GM18867 (cell line): ENCODE data around the gene OGA.

ENCODE experiments used
- ATAC-seq: cut with Tn5 transposase; IDR thresholded peaks from one replicate; pipeline ENCODE4 v1.9.1; 2021; ENCODE audit warnings: mild to moderate bottlenecking, moderate library complexity; ENCODE audit not compliant: unreplicated experiment

Gene OGA

GRCh38 chr10:101776161-101776817 is 42.0 kb downstream of the OGA start:
- no peak for ATAC-seq

- ATAC-seq = no peak
These were observed 42.7 kb downstream of the OGA start, which contains the start of gene FGF8 for GRCh38 chr10:101775273-101776160. FGF8 (minus strand) TSS chr10:101776114; CDS start chr10:101775900, 214 bp downstream.

GRCh38 chr10:101774589-101775272 is 43.5 kb downstream of the OGA start:
- ATAC-seq = no peak

- no peak for ATAC-seq
These were observed 44.2 kb downstream of the OGA start for GRCh38 chr10:101773923-101774588.

GRCh38 chr10:101772895-101773761 is 45.1 kb downstream of the OGA start:
- ATAC-seq = no peak

GRCh38 chr10:101772017-101772894 is 46.0 kb downstream of the OGA start:
- ATAC-seq = no peak

- ATAC-seq = no peak
These were observed 46.9 kb downstream of the OGA start for GRCh38 chr10:101771380-101771779.

- ATAC-seq = no peak
These were observed 47.7 kb downstream of the OGA start for GRCh38 chr10:101770331-101771215.

- no peak for ATAC-seq
These were observed 48.6 kb downstream of the OGA start for GRCh38 chr10:101769541-101770180.

GRCh38 chr10:101768791-101769170 is 49.5 kb downstream of the OGA start:
- ATAC-seq = no peak

GRCh38 chr10:101767966-101768790 is 50.1 kb downstream of the OGA start:
- ATAC-seq = no peak

GRCh38 chr10:101767600-101767945 is 50.7 kb downstream of the OGA start:
- ATAC-seq = no peak

- ATAC-seq = no peak
These were observed 51.3 kb downstream of the OGA start for GRCh38 chr10:101766753-101767599.

GRCh38 chr10:101766306-101766705 is 51.9 kb downstream of the OGA start:
- no peak for ATAC-seq

GRCh38 chr10:101763141-101763846 is 55.0 kb downstream of the OGA start:
- ATAC-seq = no peak
